GM18951 (cell line): Measurements from ENCODE around the gene CCDC127.

ENCODE experiments used
- POLR2A ChIP-seq: IDR thresholded peaks from 4 replicates; pipeline ENCODE4 v1.6.1; 2011; ENCODE audit warnings: mild to moderate bottlenecking; ENCODE audit not compliant: insufficient read length, insufficient read depth; ENCODE audit errors: extremely low read depth
- in situ Hi-C: fragments of 300-500 bp; cut with MboI; formaldehyde crosslinking; loops from one replicate; pipeline ENCODE4 v1.12.0; 2022; ENCODE audit warnings: low sequenced_read_pairs, mixed read lengths, inconsistent platforms; ENCODE audit not compliant: unreplicated experiment

CCDC127 gene

DNA sequence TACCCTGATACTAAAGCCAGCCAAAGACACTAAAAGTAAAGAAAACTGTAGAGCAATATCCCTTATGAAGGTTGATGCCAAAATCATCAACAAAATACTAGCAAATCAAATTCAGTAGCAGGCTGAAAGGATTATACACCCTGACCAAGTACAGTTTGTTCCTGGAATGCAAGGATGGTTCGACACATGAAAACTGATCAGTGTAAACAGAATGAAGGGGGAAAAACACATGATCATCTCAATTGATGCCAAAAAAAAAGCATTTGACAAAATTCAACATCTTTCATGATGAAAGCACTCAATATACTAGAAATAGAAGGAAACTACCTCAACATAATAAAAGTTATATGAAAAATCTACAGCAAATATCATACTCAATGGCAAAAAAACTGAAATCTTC, 70.2 kb downstream of the CCDC127 start:
- no peak for TF ChIP-seq POLR2A
- in situ Hi-C loops: no loop called here
